ENCODE data around the gene RTKN.

Gene RTKN

GRCh38 chr2:74415762-74416395 lies 25.9 kb downstream of the RTKN start:
- DNase-seq, result no peak

GRCh38 chr2:74414881-74415761 lies 26.6 kb downstream of the RTKN start:
- DNase-seq, result peak in 1 of 2 donors; percentile 21

GRCh38 chr2:74414441-74414840 lies 27.3 kb downstream of the RTKN start:
- no peak for DNase-seq

DNA sequence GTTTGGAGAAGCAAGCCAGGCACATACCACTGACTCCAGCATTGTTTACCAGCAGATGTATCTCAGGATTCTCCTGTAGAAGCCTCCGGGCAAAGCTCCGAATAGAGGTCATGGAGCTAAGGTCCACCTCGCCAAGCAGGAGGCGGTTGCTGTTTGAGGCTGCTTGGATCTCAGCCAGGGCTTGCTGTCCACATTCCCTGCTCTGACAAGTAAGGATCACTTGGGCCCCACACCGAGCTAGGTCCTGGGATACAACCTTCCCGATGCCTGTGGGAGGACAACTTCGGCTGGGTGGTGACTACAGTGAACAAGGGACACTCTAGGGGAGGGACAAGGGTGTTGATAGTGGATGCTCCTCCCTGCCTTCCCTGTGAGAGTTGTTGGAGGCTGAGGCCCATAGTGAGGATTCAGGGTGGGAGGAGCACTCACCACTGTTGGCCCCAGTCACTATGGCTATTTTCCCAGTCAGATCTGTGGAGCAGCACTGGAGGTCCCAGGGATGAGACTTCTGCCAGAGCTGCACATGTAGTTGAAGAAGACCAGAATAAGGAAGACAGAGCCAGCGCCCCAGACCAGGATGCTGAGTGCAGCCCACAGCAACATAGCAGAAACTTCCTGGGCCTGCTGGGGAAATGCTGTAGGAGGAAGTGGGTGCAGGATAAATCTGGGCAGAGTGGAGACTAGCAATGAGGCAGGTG lies 28.6 kb downstream of the RTKN start:
- no peak for DNase-seq

DNA sequence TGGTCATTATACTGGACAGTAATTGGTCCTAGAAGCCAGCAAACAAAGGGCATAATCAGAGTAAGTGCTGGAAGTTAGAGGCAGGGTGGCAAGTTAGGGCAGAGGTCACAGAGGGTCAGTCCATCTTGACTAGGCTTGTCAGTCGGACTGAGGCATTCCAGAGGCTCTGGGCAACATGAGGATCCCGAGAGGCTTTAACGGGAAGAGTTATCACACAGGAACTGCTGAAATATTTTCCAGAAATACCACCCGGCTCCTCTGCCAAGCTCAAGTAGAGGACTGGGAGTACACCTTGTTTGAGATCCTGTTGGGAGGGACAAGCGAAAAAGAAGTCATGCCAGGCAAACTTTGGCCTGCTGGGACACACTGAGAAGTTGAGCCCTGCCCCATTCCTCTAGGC lies 34.1 kb downstream of the RTKN start:
- DNase-seq, result no peak

GRCh38 chr2:74406035-74406434 lies 35.7 kb downstream of the RTKN start:
- no peak for DNase-seq

- no peak for DNase-seq
These were observed 39.8 kb downstream of the RTKN start for GRCh38 chr2:74401891-74402290.

DNA sequence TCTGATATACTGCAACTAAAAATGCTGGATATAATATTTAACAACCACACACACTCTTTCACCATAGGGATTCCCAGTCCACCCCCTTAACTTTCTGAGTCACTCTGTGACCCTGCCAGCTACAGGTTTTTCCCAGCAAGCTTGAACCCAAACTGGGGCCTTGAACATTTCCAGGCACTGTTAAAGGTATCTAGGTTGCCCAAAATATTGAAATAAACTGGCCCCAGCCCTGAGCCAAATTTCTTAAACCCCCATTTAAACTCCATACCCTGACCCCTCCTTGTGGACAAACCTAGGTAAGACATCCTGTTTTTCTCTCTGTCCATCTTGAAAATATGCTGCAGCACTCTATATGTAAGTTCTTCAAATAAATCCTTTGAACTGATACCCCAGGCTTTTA lies 42.0 kb downstream of the RTKN start:
- DNase-seq, result no peak

GRCh38 chr2:74396149-74396548 lies 45.6 kb downstream of the RTKN start:
- DNase-seq, result no peak

GRCh38 chr2:74393525-74393924 lies 48.2 kb downstream of the RTKN start:
- DNase-seq, result no peak

GRCh38 chr2:74392449-74392743 lies 49.3 kb downstream of the RTKN start:
- DNase-seq, result no peak

- DNase-seq, result peak; percentile 98 to 99
These were observed 49.9 kb downstream of the RTKN start for GRCh38 chr2:74391580-74392448.

- no peak for DNase-seq
These were observed 50.5 kb downstream of the RTKN start for GRCh38 chr2:74391209-74391579.

DNA sequence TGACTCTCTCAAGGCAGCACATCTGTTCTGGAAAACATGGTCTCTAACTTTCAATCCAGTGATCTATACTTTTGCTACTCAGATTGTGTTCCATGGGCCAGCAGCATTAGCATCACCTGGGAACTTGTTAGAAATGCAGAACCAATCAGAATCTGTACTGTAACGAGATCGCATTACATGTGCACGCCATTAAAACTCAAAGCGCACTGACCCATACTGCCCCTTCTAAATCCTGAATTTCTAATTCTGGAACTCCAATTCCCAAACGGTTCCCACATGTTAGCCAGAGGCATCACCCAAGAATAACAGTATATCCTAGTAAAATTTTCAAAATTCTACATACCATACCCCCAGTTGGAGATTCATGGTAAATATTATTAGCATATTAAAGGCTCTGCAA lies 51.1 kb downstream of the RTKN start:
- DNase-seq, result no peak

DNA sequence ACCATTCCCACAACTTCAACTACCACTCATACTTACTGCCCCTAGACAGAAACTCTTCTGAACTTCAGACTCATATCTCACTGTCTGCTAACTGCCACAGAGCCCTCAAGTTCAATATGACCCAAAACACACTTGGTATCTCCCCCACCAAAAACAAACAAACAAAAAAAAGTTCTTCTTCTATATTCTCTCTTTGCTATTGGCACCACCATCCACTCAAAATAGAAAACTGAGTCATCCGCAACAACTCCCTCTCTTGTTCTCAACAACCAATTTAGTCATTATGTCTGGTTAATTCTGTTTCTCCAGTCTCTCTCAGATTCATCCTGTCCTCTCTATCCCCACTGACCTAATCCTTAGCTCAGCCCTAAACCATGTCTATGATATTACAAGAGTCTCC lies 54.4 kb downstream of the RTKN start:
- no peak for DNase-seq

DNA sequence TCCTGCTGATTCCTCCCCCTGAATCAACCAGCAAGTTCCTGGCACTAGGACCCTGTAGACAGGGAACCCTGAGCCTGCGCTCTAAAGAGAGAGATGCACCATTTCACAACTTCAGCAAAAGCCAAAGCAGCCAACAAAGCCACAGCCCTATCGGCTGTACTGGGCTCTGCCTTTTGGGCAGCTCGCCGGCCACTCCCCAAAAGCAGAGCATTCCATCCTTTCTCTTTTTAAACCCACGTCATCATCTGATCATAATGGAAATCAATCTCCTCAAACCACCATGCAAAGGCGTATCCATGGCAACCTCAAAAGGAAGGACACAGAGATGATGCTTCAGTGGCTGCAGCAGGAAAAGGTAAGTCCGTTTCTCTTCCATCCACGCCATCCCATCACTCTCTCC lies 56.3 kb downstream of the RTKN start:
- DNase-seq, result no peak

DNA sequence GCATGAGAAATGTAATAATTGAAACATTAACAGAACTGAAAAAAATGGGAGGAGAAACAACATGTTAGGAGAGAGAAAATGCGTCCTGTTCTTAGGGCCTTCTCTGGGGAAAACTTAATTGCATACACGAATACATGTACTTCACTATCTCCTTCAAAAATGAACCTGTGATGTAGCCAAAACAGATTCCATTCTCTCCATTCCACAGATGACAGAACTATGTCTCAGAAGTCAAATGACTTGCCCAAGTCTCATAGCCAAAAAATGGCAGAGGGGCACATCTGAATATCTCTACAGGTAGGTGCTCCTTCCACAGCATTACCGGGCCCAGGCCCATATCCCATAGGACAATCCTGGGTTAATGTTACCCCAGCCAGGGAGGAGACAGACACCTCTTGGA lies 57.7 kb downstream of the RTKN start:
- DNase-seq, result no peak

DNA sequence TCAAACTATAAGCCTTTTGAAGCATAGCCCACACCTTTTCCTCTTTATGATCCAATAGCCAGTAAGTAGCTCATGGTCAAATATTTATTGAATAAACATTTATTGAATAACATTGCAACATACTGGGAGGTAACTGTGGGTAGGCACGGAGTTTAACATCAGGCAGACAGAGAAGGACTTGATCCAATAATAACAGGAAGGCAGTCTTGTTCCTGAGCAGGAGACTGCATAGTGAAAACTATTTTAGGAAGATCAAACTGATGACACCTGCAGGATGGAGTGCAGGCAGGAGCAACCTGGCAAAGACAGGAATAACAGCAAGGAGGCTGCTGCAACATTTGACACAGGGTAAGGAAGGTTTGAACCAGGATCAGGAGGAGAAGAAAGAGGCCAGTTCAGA lies 58.5 kb downstream of the RTKN start:
- DNase-seq, result no peak

DNA sequence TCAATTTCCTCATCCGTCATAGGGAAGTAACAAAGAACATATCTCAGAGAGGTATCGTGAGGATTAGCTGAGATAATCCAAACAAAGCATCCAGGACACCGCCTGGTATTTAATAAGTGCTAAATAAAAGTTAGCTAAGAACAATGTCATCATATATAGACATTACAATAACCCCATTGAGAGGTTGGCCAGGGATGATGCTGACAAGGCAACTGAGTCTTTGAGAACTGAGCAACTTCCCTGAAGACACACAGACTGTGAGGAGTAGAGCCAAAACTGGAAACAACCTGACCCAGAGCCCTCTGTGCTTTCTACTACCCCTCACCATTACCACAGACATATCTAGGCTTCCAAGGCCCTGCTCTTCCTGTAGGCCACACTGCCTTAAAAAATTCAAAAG lies 60.0 kb downstream of the RTKN start:
- no peak for DNase-seq

DNA sequence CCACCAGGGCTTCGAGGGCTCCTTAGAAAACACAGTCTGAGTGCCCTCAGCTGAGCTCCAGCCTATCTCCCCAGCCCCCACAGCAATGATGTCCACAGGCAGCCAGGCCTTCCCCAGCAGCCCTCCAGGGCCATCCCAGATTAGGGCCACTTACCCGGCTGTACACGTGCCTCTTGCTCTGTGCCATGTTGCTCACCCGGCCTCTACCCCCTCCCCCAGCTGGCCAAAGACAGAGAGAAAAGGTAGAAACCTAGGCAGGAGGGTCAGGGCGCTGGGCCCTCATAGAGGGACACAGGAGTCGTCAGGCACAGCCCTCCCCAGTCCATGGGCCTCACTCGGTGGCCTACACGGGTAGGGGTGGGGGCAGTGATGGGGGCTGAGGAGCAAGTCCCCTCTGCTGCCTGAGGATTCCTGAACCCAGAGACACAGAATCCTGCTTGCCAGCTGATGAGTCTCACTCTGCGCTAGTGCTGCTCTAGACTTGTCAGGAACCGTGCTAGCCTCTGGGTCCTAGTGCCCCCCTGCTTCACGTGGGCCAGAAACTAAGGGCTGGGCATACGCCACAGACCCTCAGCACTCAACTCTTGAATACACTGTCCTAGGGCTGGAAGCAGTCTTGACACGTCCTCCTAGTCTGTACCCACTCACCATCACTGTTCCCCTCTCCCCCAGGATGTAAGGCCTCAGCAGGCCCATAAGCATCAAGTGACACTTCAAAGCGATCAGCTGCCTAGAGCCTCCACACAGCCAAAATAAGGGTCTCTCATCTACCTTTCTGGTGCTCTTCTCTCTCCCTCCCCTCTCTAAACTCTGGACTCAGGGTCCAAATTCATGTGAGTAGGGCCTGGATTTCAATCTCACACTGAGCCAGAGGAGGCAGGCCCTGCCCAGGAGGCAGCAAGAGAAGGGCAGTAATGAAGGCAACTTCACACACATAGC lies 61.6 kb downstream of the RTKN start, which contains the start of gene DCTN1:
Gene DCTN1 (minus strand): TSS at position 461 of the 939 bp plus-strand sequence. CDS start 274 bp downstream, at position 187.
- no peak for DNase-seq

- no peak for DNase-seq
These were observed 63.7 kb downstream of the RTKN start for GRCh38 chr2:74378007-74378406.

- no peak for DNase-seq
These were observed 65.9 kb downstream of the RTKN start for GRCh38 chr2:74375838-74376237.
